HuH-7.5 (cell line): ENCODE data around the gene UBN1.
"Not testable (repeated sequence)": the region's sequence is repeated elsewhere in the genome, so short reads cannot be mapped to it uniquely, and the experiment has no call there.

Experiments
- DNase-seq: peaks from one replicate; pipeline ENCODE4 v3.0.0; 2011; ENCODE audit warnings: low spot score

UBN1 gene

DNA sequence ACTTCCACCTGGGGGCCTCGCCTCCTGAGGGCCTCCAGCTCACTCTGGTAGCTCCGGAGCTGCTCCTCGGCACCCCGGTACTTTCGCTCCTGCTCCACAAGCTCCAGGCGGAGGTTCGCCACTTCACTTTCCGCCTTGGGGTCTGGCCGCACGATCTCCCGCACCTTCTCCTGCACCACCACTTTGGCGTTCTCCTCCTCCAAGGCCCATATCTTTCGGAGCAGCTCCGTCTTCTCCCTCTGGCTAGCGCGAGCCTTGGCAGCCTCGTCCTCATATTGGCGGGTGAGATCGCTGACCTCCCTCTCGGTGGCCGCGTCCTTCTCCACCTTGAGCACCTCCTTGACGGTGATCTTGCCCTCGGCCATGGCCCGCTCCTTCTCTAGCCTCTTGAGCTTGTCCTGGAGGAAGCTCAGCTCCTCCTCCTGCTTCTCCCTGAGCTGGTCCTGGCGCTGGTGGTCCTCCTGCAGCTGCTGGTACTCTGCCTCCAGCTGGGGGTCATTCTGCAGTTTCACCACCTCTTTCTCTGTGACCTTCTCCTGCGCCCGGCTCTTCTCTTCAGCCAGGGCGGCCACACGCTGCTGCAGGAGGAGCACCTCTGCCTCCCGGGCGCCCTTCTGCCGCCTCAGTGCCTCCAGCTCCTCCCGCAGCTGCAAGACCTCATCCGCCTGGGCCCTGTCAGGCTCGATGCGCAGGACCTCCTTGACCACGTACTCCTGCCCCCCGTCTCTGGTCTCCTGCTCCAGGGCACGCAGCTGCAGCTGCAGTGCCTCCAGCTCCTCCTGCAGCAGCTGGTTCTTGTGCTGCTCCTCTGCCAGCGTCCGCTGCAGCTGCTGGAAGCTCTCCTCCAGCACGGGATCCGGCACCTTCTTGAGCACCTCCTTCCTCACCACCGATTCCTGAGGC is 37.9 kb downstream of the UBN1 start:
- DNase-seq: no peak

DNA sequence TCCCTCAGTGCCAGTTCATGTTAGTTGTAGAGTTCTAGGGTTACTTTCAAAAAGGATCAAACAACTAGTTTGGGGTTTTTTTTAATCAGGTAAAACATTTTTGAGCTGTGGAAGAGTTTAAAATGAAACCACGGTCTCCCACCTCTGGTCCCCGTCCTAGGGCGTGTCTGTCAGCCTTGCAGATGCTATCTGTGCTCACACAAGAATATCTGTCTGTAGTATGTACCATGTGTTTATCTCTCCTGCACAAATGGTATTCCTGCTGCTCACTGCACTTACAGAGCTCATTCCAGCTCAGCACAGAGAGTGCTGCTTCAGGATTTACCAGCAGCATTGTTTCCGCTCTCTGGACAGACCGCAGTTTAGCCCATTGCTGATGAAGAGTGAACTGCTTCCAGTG is 38.9 kb downstream of the UBN1 start:
- no peak for DNase-seq

DNA sequence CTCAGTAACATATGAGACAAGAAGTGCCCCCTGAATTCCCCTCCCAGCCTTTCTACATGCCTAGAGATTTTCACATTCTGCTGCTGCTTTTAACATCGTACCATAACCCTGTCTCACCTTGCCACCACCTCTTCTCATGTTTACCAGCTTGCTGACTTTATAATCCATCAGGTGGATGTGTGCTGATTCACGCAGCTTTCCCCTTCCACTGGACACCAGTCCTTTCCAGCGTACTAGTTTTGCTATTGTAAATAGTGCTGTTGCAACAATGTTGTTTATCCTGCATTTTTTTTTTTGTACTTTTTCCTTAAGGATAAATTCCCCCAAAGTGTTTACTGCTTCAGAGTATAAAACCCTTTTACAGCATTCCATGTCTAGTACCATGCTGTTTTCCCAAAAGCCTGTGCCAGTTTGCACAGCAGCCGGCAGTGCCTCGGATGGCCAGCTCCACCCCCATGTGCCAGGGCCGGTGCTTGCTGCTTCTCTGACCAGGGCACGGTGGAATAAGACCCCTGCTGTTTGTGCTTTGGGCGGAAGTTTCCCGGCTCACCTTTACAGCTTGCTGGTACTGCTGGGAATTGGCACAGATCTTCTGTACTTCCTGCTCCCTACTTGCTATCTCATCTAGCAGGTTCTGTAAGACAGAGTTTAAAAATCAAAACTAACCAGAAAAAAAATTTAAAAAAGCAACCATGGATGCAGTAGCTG is 41.3 kb downstream of the UBN1 start:
- DNase-seq: no peak

DNA sequence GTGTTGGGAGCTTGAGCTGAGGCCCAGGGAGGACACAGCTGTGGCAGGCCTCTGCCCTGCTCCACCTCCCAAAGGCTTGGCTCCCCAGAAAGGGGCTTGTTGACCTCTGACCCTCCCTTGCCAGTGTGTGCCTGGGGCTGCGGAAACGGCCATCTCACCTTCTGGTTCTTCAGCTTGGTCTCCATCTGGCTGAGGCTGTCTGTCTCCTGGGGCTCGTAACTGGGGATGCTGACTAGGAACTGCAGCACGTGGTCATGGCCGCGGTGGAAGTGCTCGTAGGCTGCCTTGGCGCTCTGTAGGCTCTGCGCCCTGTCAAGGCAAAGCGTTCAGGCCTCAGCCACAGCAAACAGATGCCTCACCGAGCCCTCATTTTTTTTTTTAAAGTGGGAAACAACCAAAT is 42.7 kb downstream of the UBN1 start:
- DNase-seq: no peak

DNA sequence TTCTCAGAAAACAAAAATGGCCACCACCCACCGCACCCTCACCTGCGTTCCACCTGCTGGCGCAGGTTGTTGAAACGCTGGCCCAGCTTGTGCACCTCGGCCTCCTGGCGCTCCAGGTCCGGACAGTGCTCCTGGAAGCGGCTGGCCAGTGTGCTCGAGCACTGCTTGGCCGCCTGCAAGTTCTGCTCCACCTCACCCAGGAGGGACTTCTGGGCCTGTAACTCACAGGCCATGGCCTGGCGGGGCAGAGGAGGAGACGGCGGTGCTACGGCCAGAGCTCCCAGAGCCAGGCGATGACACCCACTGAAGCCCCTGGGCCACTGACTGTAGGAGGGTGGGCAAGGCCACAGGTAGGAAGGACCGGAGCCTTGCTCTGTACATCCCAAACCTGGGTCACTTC is 43.4 kb downstream of the UBN1 start:
- DNase-seq: no peak

DNA sequence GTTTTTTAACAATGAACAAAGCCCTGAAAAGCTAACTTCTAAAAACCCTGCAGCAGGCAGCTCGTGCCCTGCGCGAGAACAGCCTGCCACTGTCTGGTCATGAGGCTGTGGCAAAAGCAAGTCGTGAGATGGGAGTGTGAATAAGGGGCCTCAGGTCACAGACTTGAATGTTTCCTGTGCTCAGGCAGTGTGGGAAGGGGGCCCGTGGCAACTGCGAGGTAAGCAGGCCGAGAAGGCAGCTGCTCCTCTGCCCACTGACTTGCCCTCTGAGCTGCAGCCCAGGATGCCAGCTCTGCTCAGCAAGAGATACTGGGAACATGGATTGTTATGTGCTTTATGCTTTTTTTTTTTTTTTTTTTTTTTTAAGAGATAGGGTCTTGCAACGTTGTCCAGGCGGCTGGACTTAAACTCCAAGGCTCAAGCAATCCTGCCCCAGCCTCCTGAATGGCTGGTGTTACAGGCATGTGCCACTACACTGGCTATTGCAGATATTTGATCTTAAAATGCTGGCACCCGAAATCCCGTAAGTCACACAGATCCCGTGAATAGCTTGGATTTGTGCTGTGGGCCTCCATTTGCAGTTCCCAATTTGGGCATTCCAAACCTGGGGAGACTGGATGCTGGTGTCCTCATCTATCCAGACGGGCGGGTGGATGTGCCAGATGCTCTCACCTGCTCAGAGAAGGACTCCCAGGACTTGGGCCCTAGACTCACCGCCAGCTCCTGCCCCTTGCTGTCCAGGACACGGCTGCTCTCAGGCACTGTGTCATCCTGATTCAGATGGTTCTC is 44.0 kb downstream of the UBN1 start:
- DNase-seq: no peak

DNA sequence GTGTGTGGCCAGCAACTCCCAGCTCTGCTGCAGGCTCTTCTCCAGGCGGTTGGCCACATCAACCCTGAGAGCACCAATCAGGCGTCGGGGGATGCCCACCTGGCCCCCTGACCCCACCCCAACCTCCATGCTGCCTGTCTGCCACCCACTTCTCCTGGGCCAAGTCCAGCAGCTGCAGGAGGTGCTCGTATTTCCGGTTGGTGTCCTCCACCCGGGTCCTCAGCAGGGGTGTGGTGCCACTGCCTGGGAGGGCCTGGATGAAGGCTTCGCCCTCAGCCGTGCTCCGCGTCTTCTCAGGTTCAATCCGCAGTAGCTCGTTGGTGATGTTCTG is 44.6 kb downstream of the UBN1 start:
- DNase-seq: no peak

DNA sequence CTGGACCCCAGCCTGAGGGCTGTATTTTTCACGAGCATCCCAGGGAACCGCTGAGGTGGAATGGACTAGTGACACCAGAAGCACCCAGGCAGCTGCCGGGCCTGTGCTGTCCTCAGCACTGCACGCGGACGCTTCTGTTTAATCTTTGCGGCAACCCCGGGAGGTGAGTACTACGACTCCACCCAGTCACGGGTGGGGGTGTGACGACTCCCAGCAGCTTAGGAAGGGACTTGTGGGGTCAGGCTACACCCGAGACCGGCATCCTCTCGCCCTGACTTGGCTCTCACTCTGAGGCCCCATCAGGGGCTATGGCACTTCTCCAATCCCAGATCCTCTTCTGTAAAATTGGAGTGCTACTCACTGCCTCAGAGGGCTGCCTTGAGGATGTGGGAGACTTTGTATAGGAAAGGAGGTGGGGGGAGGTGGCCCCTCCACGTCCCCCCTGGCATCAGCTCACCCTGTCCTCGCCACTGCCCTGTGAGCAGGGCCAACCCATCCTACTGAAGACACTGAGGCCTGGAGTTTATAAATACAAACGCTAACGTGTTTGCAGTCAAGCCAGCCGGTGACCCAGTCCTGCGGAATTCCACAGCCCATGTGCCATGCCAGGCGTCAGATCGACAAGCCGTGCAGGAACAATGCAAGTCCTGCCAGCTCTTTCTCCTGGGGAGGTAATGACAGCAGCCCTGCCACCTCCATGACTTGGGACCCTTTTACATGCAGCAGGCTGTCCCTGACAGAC is 45.3 kb downstream of the UBN1 start:
- DNase-seq: no peak

DNA sequence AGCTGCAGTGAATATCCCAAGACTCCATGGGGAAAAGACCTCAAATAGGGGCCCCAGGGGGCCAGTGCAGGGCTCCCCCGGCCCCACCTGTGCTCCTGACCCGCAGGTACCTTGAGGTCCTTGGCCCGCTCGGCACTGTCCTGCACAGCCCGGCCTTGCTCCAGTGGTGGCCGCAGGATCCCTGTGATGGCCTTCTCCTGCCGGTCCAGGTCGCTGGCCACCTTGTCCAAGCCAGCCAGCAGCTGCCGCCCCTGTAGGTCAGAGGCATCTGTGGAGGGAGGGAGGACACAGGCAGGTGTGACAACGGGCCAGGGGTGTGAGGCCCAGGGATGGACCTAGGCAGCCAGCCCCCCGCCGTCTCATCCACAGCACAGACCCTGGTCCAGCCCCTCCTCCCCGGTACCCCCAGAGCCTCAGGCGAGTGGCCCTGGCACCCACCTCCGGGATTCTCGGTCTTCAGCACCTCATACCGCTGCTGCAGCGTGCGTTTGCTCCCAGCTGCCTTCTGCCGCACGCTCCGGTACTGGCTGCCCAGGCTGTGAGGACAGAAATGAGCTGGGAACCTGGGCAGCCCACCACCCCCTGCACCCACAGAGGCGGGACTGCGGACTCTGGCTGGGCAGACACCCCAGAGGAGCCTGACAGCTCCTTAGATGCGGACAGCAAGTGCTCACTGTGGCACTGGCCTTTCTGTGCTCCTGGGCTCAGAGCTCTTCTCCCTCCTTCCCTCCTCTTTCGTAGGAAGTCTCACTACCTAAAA is 46.0 kb downstream of the UBN1 start:
- DNase-seq: no peak

DNA sequence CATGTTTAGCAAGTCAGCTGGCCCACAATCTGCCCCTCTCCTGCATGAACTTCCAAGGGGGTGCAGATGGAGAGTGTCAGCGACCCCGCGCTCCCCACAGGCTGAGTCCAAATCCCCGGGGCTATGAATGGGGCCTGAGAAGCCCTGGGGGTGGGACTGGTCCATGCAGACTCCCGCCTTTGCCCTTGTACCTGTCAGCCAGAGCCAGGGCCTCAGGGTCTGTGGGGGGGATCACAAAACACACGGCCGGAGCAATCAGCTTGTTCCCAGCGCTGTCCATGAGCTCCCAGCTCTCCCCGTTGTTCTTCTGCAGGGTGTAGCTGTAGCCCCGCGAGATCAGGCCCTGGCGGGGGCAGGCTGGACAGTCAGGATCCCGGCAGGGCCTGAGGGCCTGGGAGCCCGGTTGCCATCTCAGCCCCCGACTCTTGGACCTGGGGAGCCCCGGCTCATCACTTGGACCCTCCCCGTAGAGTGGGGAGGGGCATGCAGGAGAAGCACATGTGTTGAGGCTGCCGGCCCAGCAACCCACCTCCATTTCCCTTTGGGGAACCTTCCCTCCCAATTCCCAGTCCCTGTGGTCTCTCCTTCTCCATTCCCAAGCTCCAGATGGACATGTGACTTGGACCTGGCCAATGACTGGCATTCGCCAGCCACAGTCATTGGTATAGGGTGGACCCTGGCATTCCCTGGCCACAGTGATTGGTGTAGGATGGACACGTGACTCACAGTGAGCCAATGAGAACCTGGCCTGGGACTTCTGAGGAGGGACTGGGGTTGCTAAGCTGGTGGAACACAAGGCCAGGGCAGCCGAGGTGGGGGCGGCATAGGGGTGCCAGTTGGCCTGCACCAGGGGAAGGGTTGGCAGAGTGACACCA is 47.2 kb downstream of the UBN1 start:
- no peak for DNase-seq

DNA sequence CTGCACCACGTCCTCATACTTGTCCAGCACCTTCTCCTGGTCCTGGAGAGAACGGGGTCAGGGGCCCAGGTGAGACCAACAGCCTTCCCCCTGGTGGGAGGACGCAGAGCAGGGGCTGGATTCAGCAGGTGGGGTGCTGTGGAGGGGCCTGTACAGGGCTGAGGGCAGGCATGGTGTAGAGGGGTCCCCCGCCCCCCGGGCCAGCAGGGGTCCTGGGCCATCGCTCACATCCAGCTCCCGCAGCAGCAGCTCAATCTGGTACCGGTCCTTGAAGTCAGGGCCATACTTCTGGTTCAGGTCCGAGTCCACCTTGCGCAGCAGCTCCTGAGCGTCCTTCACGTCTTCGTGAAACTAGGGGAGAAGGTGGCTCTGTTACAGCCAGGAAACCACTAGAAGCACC is 48.1 kb downstream of the UBN1 start:
- DNase-seq: no peak

DNA sequence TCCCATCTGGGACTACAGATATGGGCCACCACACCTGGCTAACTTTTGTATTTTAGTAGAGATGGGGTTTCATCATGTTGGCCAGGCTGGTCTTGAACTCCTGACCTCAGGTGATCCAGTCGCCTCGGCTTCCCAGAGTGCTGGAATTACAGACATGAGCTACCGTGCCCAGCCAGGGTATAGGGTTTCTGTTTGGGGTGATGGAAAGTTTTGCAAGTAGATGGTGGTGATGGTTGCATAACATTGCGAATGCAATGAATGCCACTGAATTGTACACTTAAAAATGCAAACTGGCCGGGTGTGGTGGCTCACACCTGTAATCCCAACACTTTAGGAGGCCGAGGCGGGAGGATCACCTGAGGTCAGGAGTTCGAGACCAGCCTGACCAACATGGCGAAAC is 49.5 kb downstream of the UBN1 start:
- DNase-seq: not testable (repeated sequence)

DNA sequence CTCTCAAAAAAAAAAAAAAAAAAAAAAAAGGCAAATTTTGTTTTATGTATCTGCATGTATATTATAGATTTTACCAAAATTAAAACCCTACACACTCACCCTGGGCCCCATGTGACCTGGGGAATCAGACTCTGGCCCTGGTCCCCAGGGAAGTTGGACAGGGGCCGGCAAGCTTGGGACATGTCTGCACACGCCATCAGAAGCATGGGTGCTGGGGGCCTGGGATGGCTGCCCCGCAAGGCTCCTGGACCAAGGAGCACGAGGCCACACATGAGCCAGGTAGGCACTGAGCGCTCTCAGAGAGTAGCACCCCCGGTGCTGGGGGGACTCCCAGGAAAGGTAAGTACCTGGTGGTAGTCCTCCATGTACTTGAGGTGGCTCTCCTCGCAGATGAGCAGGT is 50.0 kb downstream of the UBN1 start:
- no peak for DNase-seq

DNA sequence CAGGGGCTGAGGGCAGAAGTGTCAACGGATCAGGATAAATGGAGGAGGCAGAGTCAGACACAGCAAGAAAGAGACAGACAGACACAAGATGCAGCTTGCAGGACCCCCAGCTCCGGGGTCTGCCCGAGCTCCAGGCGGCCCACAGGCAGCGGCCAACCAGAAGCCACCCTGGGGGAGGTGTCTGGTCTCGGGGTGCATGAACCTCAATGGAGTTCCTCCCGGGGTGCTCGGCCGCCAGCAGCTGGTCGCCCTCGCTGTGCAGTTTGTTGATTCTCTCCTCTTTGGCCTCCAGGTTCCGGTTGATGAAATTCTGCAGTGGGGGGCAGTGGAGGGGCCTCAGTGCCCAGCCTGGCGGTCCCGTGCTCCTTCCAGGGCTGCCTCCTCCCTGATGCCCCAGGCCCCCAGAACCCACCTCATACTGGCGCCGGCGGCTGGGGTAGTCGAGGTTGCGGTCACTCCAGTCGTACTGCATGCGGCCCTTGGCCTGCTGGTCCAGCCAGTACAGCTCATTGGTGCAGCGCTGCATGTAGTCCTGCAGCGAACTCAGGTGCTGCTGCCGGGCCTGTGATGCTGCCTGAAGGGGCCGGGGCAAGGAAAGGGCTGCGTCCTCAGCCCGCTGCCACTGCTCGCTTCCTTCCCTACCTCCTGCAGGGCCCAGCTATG is 51.7 kb downstream of the UBN1 start:
- DNase-seq: no peak

DNA sequence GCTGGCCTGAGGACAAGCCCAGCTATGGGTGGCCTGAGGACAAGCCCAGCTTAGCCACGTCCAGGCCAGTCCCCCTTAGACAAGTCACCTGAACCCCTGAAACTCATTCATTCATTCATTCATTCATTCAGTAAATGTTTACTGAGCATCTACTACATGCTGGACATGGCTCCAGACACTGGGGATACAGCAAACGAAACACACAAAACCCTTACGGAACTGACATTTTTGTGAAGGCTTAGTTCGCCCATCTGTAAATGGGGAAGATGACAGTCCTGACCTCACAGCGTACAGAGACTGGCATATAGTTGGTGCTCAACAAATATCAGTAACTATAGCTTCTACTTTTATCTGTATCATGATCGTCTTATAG is 52.2 kb downstream of the UBN1 start:
- DNase-seq: no peak

DNA sequence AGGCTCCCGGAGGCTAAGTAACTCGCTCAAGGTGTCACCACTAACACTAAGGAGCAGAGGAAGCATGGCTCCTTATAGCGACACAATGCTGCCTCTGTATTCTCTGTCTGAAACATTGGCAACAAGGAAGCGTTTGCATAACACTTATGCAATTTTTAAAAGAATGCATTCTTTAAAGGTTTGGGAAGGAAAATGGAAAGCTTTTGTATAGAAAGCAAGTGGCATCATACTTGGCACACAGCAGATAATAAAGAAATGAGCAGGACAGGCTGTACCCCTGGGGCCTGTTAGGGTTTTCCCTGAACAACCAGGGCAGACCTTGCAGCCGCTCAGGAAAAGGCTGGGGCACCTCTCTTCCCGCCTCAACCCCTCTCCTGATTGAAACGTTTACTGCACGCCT is 52.8 kb downstream of the UBN1 start:
- no peak for DNase-seq

DNA sequence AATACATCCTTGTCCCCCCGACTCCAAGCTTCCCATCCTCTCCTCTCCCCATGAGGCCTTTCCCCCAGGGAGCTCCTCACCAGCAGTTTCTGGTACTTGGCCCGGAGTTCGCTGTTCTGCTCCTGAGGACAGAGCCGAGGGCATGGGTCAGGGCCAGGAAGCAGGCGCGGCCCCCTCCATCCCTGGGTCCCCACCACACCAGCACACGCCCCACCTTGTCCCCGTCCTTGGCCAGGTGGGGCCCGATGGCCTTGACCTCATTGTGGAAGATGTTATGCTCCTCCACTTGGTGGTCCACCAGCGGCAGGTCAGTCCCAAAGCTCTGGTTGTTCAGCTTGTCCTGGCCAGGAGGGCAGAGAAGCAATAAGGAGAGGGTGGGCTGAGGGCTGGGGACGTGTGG is 53.5 kb downstream of the UBN1 start:
- DNase-seq: no peak

DNA sequence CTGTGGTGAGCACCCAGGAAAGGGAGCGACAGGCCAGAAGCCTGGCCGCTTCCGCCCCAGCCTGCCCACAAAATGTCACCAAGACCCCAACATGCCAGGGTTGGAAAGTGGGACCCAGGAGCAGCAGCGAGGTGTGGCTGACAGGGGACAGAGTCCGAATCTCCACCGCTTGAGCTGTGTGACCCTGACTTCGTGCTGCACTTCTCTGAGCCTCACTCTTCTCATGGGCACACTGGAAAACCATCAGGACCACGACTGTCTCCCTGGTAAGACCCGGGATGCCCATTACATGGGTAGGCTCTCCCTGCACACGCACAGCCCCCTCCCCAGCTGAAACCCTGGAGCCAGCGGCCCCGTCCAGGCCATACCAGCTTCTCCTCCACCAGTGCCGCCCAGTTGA is 54.8 kb downstream of the UBN1 start:
- no peak for DNase-seq

DNA sequence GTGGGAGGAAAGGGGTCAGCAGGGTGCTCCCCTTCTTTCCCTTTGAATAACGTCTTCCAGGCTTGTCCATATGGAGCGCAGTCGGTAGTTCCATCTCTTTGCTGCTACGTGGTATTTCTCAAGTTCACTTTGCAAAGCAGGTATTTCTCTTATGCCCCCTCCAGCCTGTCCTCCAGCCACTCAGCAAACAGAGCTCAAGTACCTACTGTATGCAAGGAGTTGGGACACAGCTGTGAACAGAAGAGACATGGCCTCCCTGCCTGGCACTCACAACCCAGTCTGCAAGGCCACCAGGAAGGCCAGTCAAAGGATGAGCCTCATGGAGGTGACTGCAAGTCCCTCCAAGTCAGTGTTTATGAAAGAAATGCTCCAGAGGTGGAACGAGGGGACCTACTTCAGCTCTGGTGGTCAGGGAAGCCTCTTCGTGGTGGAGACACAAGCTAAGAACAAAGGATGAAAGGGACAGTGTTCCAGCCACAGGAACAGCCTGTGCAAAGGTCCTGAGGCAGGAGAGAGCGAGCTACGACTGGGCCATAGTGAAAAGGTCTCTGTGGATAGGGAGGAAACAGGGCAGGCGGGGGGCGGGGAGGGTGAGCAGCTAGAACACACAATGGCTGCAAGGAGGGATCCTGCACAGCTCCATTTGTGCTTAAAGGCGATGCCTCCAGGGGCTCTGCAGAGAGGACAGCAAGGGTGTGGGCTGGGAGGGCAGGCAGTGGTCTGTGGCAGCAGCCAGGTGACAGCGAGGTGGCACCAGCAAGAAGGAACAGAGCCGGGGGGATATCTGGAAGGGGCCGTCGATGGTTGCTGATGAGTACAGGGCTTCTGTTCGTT is 57.0 kb downstream of the UBN1 start:
- DNase-seq: no peak
